Mammary epithelial cell (primary cell): ENCODE measurements around the gene UBE2S.

ENCODE experiments used
- CTCF ChIP-seq, 2 donors: IDR thresholded peaks in 1 of 2; conservative IDR thresholded peaks in 1 of 2; 2 replicates each; pipeline ENCODE4 v1.5.1; 2011 to 2012; ENCODE audit warnings: inconsistent platforms in 2 of 2, low read length in 2 of 2, mild to moderate bottlenecking in 2 of 2, control low read depth in 1 of 2, low read depth in 1 of 2; ENCODE audit not compliant: insufficient read depth in 1 of 2; ENCODE audit errors: extremely low read depth in 1 of 2
- EZH2 ChIP-seq: IDR thresholded peaks from 2 replicates; pipeline ENCODE4 v1.6.1; 2012; ENCODE audit warnings: low read length, inconsistent platforms, borderline replicate concordance

- TF ChIP-seq CTCF (conservative IDR thresholded peaks at IDR 0.05 in 1 of 2, IDR thresholded peaks at IDR 0.05 in 1 of 2; ENCODE audit: extremely low read depth in 1 of 2, insufficient read depth in 1 of 2, low read depth in 1 of 2, low read length in 2 of 2) (no peak), EZH2 (no peak)
These were observed 41.9 kb upstream of the UBE2S start for GRCh38 chr19:55449469-55449868.
